ENCODE data around the gene CHRNE. TPM values are rescaled to one million over a fixed set of nuclear protein-coding genes. Genes with fewer than 3 reads are reported as not detected.

Gene CHRNE
- total and polyA plus RNA-seq, 2 of the 13 experiments (the other 11 are each of a cell fraction or from before 2014, with no cell fraction given): 0.53 to 0.59 TPM

- TF ChIP-seq SNAI1 (CRISPR knock-in tag; IDR thresholded peaks at IDR 0.05; ENCODE audit: borderline replicate concordance) (no peak), ATF7 (IDR thresholded peaks at IDR 0.05) (no peak), ATF7 (CRISPR knock-in tag; IDR thresholded peaks at IDR 0.05) (no peak), ZNF552 (CRISPR knock-in tag; IDR thresholded peaks at IDR 0.05; ENCODE audit: borderline replicate concordance) (no peak), ZNF251 (CRISPR knock-in tag; IDR thresholded peaks at IDR 0.05) (no peak), NBN (conservative IDR thresholded peaks at IDR 0.05) (no peak), CEBPG (CRISPR knock-in tag; IDR thresholded peaks at IDR 0.05) (no peak), PTBP1 (IDR thresholded peaks at IDR 0.05; ENCODE audit: low read depth, low read length, poor library complexity, severe bottlenecking) (no peak), ZNF207 (IDR thresholded peaks at IDR 0.05; ENCODE audit: borderline replicate concordance) (no peak), MLX (CRISPR knock-in tag; IDR thresholded peaks at IDR 0.05) (no peak), CC2D1A (CRISPR knock-in tag; IDR thresholded peaks at IDR 0.05) (no peak), RFXAP (CRISPR knock-in tag; IDR thresholded peaks at IDR 0.05; ENCODE audit: borderline replicate concordance) (no peak), THAP8 (CRISPR knock-in tag; IDR thresholded peaks at IDR 0.05; ENCODE audit: borderline replicate concordance) (no peak), HMGA1 (CRISPR knock-in tag; conservative IDR thresholded peaks at IDR 0.05) (no peak), KDM3A (CRISPR knock-in tag; IDR thresholded peaks at IDR 0.05; ENCODE audit: low read depth) (no peak), ZNF691 (CRISPR knock-in tag; IDR thresholded peaks at IDR 0.05; ENCODE audit: borderline replicate concordance, low read depth) (peak; percentile 33; the same call in 1 of the 2 replicates), ZNF264 (CRISPR knock-in tag; IDR thresholded peaks at IDR 0.05) (no peak), TMF1 (CRISPR knock-in tag; IDR thresholded peaks at IDR 0.05; ENCODE audit: low read depth) (no peak), XRCC5 (optimal IDR thresholded peaks at IDR 0.05; ENCODE audit: low read length) (peak; percentile 70), PCBP2 (optimal IDR thresholded peaks at IDR 0.05; ENCODE audit: low read depth, low read length, poor library complexity, severe bottlenecking) (no peak), AHDC1 (CRISPR knock-in tag; IDR thresholded peaks at IDR 0.05; ENCODE audit: borderline replicate concordance) (no peak), ATF4 (CRISPR knock-in tag; IDR thresholded peaks at IDR 0.05) (no peak), CENPX (CRISPR knock-in tag; IDR thresholded peaks at IDR 0.05) (no peak)
These were observed 31.5 kb upstream of the CHRNE start (continued) for GRCh38 chr17:4934173-4934979.
